Fibroblast of skin of abdomen (primary cell): ENCODE data around the gene TMEM53.

Source experiments
- DNase-seq: peaks from one replicate; pipeline ENCODE4 v3.0.0-alpha.2; 2013

TMEM53 gene

GRCh38 chr1:44646261-44647110 lies 27.8 kb downstream of the TMEM53 start:
- peak; percentile 59 for DNase-seq

GRCh38 chr1:44645476-44646244 lies 28.6 kb downstream of the TMEM53 start:
- no peak for DNase-seq

GRCh38 chr1:44644806-44645205 lies 29.5 kb downstream of the TMEM53 start:
- no peak for DNase-seq

DNA sequence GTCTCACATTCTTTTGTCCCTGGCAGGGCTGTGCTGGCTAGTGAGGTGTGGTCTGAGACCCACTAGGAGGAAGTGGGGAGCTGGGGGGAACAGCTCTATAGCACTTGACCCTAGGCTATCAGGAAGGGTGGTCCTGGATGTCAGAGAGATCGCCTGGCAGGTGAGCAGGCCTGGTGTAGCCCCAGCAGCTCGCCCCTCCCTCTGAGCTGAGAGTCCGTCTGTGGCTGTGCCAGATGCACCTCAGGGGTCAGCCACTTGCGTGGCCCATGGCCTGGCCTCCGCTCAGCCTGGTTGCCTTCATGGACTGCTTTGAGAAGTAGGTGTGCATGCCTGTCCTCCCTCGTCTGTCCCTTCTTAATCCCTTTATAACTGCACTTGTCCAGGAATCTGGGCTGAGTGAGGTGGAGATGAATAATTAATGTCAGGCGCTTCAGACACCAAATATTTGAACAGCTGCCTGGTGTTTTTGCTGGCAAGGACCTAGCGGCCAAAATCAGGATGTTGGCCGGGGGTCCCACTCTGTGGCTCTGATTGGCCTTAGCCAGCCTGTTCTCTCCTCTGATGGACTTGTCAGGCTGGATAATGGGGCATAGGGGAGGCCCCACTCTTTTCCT lies 30.5 kb downstream of the TMEM53 start:
- DNase-seq = no peak

- DNase-seq = no peak
Observed at GRCh38 chr1:44642925-44643324, 31.4 kb downstream of the TMEM53 start.

- no peak for DNase-seq
Observed at GRCh38 chr1:44642255-44642654, 32.0 kb downstream of the TMEM53 start.

- no peak for DNase-seq
Observed at GRCh38 chr1:44641126-44642102, 32.9 kb downstream of the TMEM53 start.

DNA sequence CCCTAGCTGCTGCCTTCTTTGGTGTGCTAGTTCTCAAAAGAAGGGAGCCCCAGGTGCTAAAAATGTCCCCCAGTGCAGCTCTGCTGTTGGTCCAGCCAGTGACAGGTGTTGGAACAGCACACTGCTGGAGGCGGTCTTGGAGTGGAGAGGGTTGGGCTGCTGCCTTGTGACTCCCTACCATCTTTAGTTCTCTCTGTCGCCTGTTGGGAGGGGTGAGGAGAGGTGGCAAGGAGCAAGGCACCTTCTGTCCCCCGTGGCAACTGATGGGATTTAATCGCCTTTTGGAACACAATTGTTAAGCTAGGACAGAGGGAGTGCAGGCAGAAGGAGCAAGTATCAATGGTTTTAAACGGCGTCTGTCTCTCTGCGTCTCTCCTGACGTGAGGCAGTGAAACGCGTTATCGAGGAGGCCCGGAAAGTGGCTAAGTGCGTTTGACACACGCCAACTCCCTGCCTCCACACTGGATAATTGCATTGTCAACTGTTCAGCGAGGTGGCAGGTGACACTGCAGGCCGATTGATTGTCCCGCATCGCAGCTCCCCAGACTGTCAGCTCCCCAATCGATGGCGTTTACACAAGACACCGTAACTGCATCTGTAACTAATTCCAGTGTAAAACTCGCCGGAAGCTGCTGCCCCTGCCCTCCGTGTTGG lies 34.0 kb downstream of the TMEM53 start:
- DNase-seq = no peak

DNA sequence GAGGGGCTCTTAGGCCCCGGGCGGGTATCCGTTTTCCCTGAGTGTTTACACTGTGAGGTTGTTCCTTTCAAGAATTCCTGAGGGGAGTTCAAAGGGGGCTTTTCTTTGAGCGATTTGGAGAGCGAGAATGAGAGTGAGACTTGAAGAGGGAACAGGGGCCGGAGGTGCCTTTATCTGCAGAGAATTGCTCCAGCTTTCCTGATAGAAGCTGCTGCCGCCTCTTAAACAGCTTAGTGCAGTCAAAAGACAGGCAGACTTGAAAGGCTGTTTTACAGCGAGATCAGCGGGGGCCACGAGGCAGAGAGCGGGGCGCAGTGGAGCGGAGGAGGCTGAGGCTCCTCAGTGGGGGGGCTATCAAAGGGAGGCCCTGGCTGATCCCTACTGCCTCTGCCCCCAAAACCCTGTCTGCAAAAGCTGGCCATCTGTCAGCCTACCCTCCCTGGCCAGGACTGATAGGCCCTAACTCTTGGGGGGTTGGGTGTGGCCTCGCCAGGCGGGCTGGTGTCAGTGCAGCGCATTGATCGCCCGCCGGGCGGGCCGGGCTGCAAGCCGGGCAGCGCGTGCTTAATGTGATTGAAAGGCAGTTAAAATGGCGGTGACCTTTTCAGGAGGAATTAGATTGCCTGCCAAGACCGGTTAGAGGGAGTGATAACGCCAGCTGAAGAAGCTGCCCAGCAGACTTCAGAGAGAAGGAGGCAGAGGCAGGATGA lies 36.4 kb downstream of the TMEM53 start:
- no peak for DNase-seq

DNA sequence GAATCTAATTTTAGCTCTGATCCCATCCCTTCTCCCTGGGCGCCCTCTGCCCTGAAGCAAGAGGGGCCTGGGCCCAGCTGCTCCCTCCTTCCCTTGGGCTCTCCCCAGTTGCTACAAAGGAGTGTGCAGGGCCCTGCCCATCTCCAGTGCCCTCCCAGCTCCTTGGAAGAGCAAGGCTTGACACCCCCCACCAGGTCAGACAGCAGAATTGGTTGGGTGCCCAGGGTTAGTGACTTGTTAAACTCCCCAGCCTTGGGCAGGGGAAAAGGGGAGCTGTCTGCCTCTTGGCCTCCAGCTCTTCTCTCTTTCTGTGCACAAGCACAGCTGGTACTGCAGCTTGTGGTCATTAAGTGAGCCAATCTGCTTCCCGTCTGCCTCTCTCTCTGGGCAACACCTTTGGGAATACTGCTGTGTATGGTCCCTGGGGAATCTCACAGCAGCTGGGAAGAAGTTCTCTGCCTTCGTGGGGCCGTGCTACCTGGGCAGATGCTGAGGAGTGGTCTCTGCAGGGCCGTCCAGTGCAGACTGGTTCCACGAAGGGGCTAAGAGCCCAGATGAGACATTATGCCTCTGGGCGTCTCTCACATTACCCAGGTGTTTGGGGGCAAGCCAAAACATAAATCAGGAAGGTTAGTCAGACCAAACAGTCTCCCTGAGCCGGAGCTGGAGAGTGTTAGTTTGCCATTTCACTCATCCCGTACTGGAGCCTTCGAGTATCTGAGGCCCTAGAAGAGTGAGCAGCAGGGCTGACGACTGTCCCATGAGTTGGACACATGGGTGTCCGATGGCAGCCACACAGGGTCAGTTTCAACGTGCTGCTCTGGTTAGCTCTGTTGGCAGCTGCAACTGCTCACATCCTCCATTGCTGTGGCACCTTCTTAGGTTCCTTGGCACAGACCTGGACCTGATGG lies 37.3 kb downstream of the TMEM53 start:
- peak; percentile 51 for DNase-seq

DNA sequence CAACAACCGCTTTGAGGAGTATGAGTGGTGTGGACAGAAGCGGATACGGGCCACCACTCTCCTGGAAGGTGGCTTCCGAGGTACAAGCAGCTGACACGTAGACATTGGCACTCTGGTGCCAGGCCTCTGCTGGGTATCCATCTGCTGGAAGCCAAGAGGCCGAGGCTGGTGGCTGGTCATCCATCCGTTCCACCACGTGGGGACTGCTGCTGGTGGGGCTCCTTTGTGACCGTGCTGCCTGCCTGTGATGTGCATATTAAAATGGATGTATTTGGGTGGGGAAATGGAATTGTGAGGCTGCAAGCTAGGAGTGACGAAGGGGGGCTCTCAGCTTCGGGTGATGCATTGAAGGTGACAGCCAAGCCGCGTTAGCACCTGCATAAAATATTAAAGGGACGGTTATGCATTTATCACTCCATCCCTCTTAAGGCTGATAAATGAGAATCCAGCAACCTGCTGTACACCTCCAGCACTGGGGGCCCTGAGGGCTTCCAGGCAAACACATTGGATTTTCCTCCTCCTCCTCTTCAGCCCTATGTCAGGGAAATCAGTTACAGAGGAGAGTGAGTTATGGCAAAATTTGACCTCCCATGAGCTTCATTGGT lies 38.1 kb downstream of the TMEM53 start:
- DNase-seq = no peak

DNA sequence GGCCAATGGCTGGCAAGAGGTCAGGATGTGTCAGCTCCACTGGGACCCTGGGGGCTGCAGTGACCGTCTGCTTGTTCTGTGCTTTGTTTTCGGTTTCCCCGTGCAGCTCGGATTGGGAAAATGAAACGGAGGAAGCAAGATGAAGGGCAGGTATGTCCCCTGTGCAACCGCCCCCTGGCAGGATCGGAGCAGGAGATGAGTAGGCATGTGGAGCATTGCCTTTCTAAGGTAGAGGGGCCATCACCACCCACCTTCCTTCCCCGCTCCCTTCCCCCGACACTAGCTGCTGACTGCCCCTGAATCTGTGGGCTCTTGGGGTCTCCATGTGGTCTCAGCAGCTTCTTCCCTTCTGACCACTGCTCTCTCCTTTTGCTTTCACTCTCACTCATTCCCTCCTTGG lies 38.8 kb downstream of the TMEM53 start:
- DNase-seq = no peak

- DNase-seq = no peak
Observed at GRCh38 chr1:44634606-44635189, 39.6 kb downstream of the TMEM53 start.

DNA sequence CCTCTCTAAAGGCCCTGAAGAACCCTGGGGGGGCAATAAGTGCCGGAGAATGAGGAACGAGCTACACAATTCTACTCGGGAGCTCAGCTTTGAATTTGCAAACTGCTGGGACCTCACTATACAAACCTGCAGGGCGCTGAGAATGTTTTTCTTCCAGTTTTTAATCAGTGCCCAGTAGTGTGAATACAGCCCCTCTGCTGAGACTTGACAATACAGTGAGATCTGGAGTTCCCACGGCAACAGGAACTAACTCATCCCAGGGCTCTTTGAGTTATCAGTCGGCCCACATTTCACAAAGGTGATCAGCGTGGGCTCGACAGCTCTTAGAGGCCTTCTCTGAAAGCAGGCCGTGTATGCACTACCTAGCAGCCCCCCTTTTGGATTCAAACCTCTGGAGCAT lies 41.7 kb downstream of the TMEM53 start:
- DNase-seq = no peak

DNA sequence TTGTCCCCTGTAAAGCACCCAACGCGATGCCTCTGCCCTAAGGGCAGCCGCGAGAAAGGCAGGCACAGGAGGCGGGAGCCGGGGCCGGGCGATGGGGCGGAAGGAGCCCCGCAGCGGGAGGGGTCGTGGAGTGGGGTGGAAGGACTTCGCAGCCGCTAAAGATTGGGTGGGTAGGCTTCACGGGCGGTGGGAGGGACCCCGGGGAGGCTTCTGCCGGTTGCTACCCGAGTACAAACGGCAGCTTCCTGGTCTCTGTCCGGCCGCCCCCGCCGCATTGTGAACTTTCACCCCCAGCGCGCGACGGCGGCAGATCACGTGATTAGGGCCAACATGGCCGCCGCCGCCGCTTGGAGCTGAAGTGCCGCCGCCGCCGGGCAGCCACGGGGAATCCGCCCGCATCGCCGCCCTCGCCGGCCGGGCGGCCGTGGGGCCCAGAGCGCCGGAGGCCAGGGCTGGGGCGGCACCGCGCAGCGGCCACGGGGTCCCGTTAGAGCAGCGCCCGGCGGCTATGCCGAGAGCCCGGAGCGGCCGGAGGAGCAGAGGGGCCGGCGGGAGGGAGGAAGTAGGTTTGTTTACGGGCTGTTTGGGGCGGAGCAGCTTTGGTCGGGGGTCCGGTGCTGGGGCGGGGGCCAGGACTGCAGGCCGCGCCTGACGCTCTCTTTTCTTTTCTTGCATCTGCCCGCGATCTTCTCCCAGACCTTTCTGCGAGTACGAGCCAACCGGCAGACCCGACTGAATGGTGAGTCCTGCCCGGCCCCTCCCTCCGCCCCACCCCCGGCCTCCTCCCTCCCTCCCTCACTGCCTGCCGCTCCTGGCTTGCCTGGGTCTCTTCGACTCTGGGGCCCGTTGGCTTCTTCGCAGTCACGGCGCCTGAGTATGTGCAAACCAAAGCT lies 42.4 kb downstream of the TMEM53 start:
- peak; percentile 87 for DNase-seq

- no peak for DNase-seq
Observed at GRCh38 chr1:44631333-44631646, 43.0 kb downstream of the TMEM53 start.

DNA sequence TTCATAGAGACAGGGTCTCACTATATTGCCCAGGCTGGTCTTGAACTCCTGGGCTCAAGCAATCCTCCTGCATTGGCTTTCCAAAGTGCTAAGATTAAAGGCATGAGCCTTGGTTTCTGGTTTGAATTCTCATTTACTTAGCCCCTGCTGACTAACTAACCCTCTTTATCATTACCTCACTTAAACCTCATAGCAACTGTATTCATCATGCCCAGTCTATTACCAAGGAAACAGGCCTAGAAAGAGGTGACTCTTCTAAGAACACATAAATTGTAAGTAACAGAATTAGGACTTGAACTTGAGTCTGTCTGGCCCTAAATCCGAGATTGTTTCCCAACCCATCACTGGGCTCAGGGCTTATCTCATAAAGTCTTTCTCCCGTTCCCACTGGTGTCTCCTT lies 44.2 kb downstream of the TMEM53 start:
- DNase-seq = peak; percentile 71
